Stromal cell of bone marrow (primary cell): ENCODE data around the gene REPS2.

ENCODE experiments used
- DNase-seq: peaks from one replicate; pipeline ENCODE4 v3.0.0-alpha.2; 2012; ENCODE audit warnings: low read depth

REPS2 gene

DNA sequence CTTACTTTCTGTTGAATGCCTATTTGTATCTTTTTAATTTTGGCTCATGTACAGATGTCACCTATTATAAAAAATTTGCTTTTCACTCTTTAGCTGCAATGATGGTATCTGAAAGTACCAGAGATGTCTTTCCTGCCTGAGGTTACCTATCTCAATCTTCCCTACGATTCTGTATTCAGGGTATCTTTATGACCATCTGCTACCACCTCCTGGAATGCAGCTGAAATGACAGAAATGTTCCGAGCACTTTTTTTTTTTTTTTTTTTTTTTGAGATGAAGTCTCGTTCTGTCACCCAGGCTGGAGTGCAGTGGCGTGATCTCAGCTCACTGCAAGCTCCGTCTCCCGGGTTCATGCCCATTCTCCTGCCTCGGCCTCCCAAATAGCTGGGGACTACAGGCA is 136.4 kb downstream of the REPS2 start:
- DNase-seq = no peak

GRCh38 chrX:17086317-17086716 is 139.9 kb downstream of the REPS2 start:
- no peak for DNase-seq

DNA sequence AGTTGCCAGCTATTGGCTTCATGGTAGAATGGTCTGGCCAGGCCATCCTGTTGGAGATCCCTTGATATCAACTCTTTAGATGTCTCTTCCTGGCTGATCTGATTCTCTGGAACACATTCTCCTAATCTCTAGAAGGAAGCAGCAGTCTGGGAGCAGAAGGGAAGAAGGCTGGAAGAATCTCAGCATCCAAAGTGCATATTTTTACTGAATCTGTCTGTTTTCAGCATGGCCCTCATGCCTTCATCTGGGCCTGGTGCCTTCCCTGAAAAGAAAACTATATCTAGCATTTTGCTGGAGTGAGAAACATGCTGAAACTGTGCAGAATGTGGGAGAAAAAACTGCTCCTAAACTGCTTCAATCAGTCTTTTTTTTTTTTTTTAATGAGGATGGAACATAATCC is 148.7 kb downstream of the REPS2 start:
- DNase-seq = no peak

- DNase-seq = no peak
These were observed 152.2 kb downstream of the REPS2 start for GRCh38 chrX:17098516-17099247.

GRCh38 chrX:17104433-17104832 is 158.0 kb downstream of the REPS2 start:
- no peak for DNase-seq

- DNase-seq = no peak
These were observed 174.4 kb downstream of the REPS2 start for GRCh38 chrX:17120816-17121215.

- DNase-seq = peak; percentile 43
These were observed 207.5 kb downstream of the REPS2 start for GRCh38 chrX:17154001-17154400.

DNA sequence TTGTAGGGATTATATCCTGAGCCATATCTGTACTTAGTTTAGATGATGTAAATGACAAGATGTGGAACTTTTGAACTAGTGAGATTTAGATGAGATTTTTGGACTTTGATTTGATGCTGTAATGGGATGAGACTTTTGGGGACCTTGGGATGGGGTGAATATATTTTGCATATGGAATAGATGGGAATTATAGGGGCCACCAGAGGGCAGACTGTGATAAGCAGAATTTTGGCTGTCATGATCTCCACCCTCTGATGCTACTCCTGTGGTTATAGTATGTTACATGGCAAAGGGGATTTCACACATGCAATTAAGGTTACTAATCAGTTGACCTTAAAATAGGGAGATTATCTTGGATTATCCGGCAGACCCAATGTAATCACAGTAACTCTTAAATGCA is 214.5 kb downstream of the REPS2 start:
- no peak for DNase-seq

DNA sequence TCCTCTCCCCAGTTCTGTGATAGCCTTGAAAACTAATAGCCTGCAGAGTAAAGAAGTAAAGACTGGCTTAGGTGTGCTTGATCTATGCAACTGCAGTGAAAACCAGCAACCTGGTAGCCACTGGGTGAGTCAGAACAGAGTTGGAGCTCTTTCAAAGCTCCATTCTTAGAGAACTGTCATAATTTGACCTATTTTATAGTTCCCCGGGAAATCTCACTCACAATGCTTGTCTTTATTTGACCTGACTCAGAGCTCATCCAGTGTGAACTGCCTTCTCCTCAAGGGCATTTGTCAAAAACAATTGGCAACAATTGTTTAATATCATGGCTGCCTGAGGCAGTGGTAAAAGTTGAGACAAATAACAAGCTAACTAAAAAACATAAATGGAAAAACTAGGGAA is 215.5 kb downstream of the REPS2 start:
- no peak for DNase-seq

DNA sequence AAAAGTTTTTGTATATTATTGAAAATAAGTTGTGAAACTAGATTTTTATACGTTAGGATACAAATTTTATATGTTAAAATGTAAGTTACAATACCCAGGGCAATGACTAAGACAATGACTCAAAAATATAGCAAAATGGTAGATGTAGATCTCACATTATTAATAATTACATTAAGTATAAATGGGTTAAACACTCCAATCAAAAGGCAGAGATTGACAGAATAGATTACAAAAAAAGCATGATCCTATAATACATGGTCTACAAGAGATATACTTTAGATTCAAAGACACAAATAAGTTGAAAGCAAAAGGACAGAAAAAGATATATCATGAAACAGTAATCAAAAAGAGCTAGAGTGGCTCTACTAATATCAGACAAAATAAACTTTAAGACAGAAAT is 217.6 kb downstream of the REPS2 start:
- DNase-seq = no peak

- peak; percentile 65 for DNase-seq
These were observed 218.5 kb downstream of the REPS2 start for GRCh38 chrX:17164941-17165340.

DNA sequence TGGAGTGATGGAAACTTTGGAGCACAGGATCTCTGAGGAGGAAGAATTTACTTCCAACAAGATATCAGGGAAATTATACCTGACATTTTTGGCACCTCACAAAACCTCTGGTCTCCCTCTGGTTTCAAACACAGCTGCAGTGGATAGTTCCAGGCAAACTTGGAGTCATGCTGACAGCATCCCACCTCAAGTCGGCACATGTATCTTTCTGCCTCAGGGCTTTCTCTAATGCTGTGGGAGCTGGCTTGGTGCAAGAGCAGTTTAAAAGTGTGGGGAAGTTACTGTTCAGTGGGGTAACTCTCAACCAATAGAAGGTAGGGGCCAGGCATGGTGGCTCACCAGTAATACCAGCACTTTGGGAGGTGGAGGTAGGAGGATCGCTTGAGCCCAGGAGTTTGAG is 221.5 kb downstream of the REPS2 start:
- DNase-seq = no peak

DNA sequence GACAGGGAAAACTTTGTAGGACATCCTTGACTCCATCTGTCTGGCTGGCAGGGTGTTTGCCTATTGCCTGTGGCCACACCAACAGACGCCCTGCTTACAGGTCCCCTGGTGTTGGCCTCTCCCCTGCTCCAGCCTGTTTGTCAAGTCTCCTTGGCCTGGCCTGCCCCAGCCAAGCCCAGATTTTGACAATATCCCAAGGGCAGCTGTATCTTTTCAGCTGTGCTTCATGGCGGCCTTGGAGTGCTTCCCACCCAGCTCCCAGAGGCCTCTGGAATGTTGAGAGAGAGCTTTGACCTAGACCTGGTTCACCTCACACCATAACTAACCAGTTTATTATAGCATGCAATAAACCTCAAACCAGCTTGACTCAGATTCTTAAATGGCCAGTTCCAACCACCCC is 224.5 kb downstream of the REPS2 start:
- DNase-seq = no peak

- DNase-seq = no peak
These were observed 228.2 kb downstream of the REPS2 start for GRCh38 chrX:17174671-17175070.

DNA sequence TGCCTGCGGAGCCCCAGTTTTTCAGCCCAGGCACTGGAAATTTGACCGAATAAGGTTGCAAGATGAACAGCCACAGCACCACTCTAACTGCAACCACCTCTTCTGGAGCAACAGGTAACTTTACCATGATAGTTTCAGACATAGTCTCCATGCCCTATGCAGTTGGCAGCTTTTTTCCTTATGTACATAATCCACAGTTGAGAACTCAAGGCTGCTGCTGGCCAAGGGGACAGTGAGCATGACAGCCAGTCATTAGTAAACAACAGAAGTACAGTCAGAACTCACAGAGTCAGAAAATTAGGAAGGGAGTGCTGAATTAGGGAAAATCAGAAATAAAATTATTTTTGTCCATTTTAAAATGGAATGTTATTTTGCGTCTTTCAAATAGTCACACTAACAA is 235.9 kb downstream of the REPS2 start:
- no peak for DNase-seq

DNA sequence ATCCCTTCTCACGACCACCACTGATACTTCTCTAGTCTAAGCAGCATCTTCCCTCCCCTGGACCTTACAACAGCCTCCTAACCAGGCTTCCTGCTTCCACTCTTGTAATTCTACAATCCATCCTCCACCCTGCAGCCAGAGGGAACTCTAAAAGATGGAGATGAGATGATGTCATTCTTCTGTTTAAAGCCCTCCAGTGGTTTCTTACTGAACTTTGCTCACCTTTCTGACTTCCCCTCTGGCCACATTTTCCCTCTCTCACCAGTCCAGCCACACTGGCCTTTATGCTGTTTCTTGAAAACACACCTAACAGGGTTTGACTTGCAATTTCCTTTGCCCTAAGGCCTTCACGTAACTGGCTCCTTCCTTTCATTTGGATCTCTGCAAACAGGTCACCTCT is 237.1 kb downstream of the REPS2 start:
- no peak for DNase-seq

- no peak for DNase-seq
These were observed 239.0 kb downstream of the REPS2 start for GRCh38 chrX:17185431-17185830.

DNA sequence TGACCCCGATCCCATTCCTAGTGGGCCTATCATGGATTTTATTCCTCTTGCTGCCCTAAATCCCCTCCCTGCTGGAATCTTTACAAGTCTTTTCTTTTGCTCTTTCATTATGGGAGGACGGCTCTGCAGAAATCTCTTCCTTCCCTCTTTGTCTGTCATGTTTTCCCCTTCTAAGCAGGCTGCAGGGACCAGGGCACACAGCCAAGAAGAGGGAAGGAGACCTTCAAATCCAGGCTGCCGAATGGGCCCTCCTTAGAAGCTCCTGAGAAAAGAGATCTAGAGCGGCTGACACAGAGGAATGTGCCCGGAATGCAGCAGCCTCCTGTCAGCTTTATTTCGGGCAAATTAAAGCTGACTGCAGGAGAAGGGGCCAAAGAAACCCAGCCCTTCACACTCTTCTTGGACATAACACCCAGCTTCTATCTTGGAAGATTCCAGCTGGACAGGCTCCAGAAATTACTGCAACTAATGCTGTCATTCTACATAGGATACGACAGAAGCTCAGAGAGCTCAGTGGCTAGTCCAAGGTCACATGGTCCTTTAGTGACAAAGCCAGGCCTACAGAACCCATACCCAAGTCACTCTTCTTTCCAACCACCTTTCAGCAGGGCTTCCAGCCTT is 240.8 kb downstream of the REPS2 start:
- DNase-seq = no peak

- DNase-seq = no peak
These were observed 245.6 kb downstream of the REPS2 start for GRCh38 chrX:17192106-17192505.
